Measurements from ENCODE around the gene OR10H4.

DNA sequence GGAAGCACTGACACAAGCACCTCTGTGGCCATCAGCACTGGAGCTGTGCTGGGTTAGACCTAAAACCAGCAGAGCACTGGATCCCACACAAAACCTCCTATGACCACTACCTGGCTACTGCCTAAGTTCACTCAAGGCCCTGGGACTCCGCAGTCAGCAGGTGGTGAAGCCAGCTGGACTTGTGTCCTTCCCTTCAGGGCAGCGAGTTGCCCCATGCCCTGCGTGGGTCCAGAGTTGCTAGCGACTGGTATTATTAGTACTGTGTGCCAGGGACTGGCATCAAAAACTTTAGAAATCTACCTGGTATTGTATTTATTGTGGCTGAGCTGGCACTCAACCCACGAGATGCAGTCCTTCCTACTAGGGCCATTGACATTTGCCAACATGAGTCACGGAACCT lies 6.0 kb downstream of the OR10H4 start:
- TF ChIP-seq, protein P1, sequence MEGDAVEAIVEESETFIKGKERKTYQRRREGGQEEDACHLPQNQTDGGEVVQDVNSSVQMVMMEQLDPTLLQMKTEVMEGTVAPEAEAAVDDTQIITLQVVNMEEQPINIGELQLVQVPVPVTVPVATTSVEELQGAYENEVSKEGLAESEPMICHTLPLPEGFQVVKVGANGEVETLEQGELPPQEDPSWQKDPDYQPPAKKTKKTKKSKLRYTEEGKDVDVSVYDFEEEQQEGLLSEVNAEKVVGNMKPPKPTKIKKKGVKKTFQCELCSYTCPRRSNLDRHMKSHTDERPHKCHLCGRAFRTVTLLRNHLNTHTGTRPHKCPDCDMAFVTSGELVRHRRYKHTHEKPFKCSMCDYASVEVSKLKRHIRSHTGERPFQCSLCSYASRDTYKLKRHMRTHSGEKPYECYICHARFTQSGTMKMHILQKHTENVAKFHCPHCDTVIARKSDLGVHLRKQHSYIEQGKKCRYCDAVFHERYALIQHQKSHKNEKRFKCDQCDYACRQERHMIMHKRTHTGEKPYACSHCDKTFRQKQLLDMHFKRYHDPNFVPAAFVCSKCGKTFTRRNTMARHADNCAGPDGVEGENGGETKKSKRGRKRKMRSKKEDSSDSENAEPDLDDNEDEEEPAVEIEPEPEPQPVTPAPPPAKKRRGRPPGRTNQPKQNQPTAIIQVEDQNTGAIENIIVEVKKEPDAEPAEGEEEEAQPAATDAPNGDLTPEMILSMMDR (IDR thresholded peaks at IDR 0.05; ENCODE audit: poor library complexity, severe bottlenecking): no peak
- no peak for TF ChIP-seq SMC3 (conservative IDR thresholded peaks at IDR 0.05; ENCODE audit: poor library complexity)
- TF ChIP-seq POLR2AphosphoS5 (IDR thresholded peaks at IDR 0.05): no peak
- TF ChIP-seq RAD21 (conservative IDR thresholded peaks at IDR 0.05): no peak
